Erythroblast (primary cell): ENCODE measurements around the gene MYBPHL.

Source experiments
- GATA1 ChIP-seq: IDR thresholded peaks from 2 replicates; pipeline ENCODE4 v1.6.1; 2011; ENCODE audit warnings: low read depth, mild to moderate bottlenecking, control low read depth, low read length, moderate library complexity
- POLR2A ChIP-seq: IDR thresholded peaks from 2 replicates; pipeline ENCODE4 v1.6.1; 2011; ENCODE audit warnings: mild to moderate bottlenecking, low read length

DNA sequence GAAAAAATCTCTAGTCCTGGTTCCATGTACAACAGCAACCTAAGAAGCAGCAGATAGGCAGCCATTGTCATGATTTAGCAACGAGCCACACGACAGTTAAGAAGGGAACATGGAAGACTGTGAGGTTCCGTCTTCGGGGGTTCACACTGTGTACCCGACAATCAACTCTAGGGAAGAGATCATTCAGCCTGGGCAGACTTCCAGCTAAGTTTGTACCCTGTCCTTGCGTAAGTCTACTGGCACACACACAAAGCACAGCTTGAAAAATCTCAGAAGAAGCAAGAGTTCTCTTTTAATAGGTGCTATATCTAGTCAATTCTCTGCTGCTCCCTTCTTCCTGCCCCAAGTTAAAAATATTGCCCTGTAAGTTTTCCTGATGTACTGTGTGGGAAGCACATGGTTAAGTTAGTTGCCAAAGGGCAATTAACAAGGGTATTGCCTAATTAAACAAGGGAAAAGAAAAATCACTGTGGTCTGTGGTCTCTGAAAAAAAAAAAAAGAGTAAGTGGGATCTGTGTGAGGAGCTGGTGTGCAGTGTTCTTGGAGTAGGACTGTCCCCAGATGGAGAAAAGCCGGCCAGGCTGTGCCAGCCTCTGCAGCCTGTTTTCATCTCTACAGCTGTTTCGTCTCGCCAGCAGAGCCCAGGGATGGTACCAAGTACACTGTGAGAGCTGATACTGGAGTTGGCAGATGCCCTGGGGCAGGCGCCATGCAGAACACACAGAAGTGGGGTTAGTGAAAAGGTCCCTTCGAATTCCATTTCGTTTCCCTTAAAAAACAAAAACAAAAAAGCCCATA, 6.4 kb upstream of the MYBPHL start:
- TF ChIP-seq POLR2A (no peak), GATA1 (no peak)
